ENCODE data around the gene ATP6V0A4. TPM values are rescaled to one million over a fixed set of nuclear protein-coding genes. Genes with fewer than 3 reads are reported as not detected.
A peak's percentile ranks its signal among the peaks of the same experiment; 100 is the strongest.

Gene ATP6V0A4
- total RNA-seq, 1 donor from 2014 or later: not detected

DNA sequence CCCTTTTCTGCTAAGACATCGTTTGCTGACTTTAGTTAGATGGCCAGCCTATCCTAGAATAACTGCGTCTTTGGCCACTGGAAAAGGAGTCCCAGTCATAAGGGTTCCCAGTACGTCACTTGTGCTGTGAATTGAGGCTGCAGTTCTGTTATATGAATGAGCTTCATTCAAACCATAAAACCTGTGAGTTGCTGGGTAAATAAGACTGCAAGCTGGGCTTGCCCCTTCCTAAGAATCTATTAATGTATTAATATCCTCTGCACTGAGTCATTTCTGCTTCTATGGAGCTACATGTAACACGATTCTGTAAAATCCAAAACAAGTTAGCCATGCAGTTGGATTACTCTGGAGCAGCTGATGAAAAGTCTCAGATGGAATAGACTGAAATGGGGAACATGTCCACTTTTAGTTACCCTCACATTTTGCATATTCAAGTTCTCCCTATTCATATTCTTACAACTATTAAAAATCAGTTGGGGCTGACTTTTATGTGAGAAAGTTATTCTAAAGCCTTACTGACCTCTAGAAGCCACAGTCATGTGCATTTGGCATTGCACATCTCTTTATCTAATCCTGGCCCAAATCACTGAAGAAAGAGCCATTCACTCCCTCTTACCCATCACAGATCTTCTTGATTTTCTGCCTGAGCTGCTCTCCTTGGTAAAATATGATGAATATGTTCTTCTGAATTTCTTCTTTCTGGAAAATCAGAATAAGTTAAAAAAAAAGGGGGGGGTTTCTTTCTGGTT is 42.0 kb downstream of the ATP6V0A4 start:
- H3K9me3 Mint-ChIP-seq: no peaks in the 10 kb centered on the region
- H3K36me3 Mint-ChIP-seq (ENCODE audit: low read depth): no peaks in the 10 kb centered on the region
- H3K27ac Mint-ChIP-seq: no peak overlapping the region
- H3K27me3 Mint-ChIP-seq (ENCODE audit: insufficient read depth): no peaks in the 10 kb centered on the region
- DNase-seq (ENCODE audit: low spot score): no peak
- peaks cover 53% of the 10 kb centered on the region for H3K4me1 Mint-ChIP-seq (ENCODE audit: low read depth)
- no peak overlapping the region for H3K4me3 Mint-ChIP-seq
- intact Hi-C loops (cut with micrococcal nuclease): no loop called here

DNA sequence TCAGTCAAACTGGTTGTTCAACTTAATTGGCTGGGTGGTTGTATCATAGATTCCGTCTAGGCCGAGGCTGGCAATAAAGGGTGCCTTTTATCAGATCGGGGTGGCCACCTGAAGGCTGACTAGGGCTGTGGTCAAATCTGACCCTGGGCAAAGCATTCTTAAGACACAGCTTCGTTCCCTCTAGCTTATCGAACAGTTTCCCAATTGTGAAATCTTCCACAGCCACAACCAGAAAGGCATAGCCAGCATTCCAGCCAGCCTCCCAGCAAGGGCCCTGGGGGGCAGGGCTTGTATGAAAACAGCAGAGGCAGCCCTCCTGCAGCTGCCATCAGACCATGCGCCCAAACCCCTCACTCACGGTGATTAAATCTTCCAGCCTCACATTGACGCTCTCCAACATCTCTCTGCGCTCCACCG is 42.7 kb downstream of the ATP6V0A4 start:
- intact Hi-C loops (cut with micrococcal nuclease): no loop called here
- peaks cover 60% of the 10 kb centered on the region for H3K4me1 Mint-ChIP-seq (ENCODE audit: low read depth)
- H3K4me3 Mint-ChIP-seq: no peak overlapping the region
- H3K27ac Mint-ChIP-seq: no peak overlapping the region
- DNase-seq (ENCODE audit: low spot score): no peak
- no peaks in the 10 kb centered on the region for H3K9me3 Mint-ChIP-seq
- no peaks in the 10 kb centered on the region for H3K36me3 Mint-ChIP-seq (ENCODE audit: low read depth)
- peaks cover 1% of the 10 kb centered on the region for H3K27me3 Mint-ChIP-seq (ENCODE audit: insufficient read depth)

DNA sequence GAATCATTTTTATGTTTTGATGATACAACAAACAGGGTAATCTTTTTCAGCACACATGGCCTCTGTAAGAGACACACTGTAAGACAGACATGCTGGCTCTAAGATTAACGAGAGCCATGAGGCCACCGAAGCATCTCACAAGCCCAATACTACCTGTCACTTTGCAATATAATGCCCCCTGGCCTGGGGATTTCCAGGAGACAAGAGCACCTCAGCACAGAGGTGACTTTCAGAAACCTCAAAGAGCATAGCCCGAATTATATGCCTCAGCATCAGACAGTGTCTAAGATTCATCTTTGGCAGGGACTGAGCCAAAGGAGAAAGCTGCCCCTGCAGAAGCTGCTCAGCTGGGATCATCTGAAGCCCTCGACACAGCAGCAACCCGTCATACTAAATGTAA is 44.4 kb downstream of the ATP6V0A4 start:
- H3K27ac Mint-ChIP-seq: peak overlapping the region; percentile 80
- peak; percentile 20 for DNase-seq (ENCODE audit: low spot score)
- H3K4me3 Mint-ChIP-seq: peak overlapping the region; percentile 24
- H3K9me3 Mint-ChIP-seq: no peaks in the 10 kb centered on the region
- intact Hi-C loops (cut with micrococcal nuclease): no loop called here
- H3K27me3 Mint-ChIP-seq (ENCODE audit: insufficient read depth): peaks cover 1% of the 10 kb centered on the region
- peaks cover 71% of the 10 kb centered on the region for H3K4me1 Mint-ChIP-seq (ENCODE audit: low read depth)
- no peaks in the 10 kb centered on the region for H3K36me3 Mint-ChIP-seq (ENCODE audit: low read depth)

DNA sequence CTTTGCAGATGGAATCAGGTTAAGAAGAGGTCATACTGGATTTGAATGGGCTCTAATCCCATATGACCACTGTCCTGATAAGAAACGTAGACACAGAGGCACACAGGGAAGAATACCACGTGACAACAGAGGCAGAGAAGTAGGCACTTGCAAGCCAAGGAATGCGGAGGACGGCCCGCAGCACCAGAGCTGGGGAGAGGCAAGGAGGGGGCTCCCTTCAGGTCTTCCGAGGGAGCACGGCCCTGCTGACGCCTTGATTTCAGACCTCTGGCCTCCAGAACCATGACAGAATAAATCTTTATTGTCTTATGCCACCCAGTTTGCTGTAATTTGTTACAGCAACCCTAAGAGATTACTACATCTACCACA is 44.9 kb downstream of the ATP6V0A4 start:
- Mint-ChIP-seq H3K36me3 (ENCODE audit: low read depth) (no peaks in the 10 kb centered on the region), H3K4me3 (peak overlapping the region; percentile 27), H3K27me3 (ENCODE audit: insufficient read depth) (peaks cover 1% of the 10 kb centered on the region), H3K27ac (peak overlapping the region; percentile 80), H3K9me3 (no peaks in the 10 kb centered on the region), H3K4me1 (ENCODE audit: low read depth) (peaks cover 72% of the 10 kb centered on the region)
- no peak for DNase-seq (ENCODE audit: low spot score)
- intact Hi-C loops (cut with micrococcal nuclease): no loop called here

DNA sequence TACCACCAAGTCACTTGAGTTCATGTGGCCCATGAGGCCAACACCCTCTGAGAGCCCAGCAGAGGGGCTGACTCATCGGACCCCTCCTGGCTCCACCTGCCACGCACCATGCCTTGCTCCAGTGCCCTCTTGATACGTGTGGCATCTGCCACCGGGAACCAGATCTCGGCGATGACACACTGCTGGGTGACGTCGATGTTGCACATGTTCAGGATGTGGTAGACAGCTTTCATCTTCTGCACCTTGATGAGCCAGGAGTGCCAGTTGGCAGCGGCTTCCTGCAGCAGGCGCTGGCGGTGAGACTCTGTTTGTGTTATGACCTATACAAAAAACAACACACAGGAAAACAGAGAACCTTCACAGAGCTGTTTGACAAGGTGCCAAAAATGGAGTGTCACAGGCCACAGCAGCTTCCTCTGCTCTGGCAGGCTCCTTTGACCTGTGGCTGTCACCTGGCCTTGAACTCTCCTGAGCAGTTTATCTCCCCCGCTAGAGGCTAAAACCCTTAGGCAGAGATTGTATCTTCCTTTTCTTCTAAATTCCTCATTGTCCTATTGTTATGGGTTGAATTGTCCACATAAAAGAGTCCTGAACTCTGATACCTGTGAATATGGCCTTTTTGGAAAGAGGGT is 45.4 kb downstream of the ATP6V0A4 start:
- Mint-ChIP-seq H3K4me1 (ENCODE audit: low read depth) (peaks cover 71% of the 10 kb centered on the region), H3K36me3 (ENCODE audit: low read depth) (no peaks in the 10 kb centered on the region), H3K27ac (peak overlapping the region; percentile 80), H3K4me3 (peak overlapping the region; percentile 27), H3K9me3 (no peaks in the 10 kb centered on the region), H3K27me3 (ENCODE audit: insufficient read depth) (peaks cover 1% of the 10 kb centered on the region)
- intact Hi-C loops (cut with micrococcal nuclease): loop anchor here (1.0 kb wide), 3 partner anchors 62 to 292 kb away; partner anchors contain the start of gene TRIM24
- DNase-seq (ENCODE audit: low spot score): peak; percentile 86

DNA sequence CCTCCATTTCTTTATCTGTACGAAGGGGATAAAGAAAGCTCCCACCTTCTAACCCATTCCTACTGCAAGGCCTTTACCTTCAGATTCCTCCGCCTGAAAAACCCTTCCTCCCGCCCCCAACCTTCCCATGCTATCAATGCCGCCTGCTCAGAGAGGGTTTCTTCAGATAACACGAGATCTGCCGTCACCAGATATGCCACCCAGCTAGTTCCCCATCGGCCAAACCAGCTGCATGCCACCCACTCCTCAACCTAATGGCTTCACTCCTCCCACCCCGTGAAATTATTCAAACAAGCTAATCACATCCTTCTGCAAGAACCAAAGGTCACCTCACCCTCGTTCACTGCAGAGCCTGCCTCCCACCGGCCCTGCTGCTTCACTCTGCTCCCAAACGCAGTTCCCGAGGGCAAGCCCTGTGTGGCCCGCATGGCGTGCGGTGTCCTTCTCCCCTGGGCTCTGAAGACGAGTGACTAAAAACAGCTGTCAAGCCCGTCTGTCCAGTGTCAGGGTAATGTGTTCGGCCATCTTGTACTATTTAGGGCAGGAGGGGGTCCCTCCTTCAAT is 47.0 kb downstream of the ATP6V0A4 start:
- Mint-ChIP-seq H3K27ac (no peak overlapping the region), H3K27me3 (ENCODE audit: insufficient read depth) (peaks cover 1% of the 10 kb centered on the region), H3K9me3 (no peaks in the 10 kb centered on the region), H3K4me3 (no peak overlapping the region), H3K36me3 (ENCODE audit: low read depth) (no peaks in the 10 kb centered on the region), H3K4me1 (ENCODE audit: low read depth) (peaks cover 58% of the 10 kb centered on the region)
- no peak for DNase-seq (ENCODE audit: low spot score)
- intact Hi-C loops (cut with micrococcal nuclease): no loop called here

DNA sequence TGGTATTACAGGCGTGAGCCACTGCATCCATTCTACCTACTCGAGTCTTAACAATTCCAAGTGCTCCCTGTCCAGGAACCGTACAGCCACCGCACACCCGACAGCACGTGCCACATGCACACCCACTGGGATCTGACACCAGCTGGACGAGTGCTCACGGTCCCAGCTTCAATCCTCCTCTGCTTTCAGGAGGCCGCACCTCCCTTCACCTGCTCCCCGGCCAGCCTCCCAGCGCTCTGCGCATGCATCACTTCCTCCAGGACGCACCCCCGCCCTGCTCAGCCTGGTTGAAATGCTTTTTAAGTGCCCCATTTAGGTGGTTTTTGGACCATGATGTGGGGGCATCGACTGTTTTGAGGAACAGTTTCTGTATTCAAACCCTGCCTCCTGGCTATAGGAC is 47.5 kb downstream of the ATP6V0A4 start:
- Mint-ChIP-seq H3K4me1 (ENCODE audit: low read depth) (peaks cover 55% of the 10 kb centered on the region), H3K27ac (no peak overlapping the region), H3K4me3 (no peak overlapping the region), H3K27me3 (ENCODE audit: insufficient read depth) (peaks cover 1% of the 10 kb centered on the region), H3K36me3 (ENCODE audit: low read depth) (no peaks in the 10 kb centered on the region), H3K9me3 (no peaks in the 10 kb centered on the region)
- intact Hi-C loops (cut with micrococcal nuclease): no loop called here
- DNase-seq (ENCODE audit: low spot score): no peak

DNA sequence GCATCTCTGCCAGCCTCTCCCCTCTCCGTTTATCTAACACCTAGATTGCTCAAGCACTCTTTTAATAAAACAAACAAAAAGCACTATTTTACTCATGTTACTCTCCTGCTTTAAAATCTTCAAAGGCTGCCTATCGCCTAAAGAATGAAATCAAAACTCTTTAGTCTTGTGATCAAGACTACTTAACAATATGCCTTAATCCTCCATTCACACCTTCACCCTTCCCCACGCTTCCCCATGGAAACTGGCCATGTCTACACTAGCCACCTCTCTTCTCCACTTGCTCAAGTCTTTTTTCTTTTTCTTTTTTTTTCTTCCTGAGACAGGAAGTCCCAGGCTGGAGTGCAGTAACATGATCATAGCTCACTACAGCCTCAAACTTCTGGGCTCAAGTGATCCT is 48.0 kb downstream of the ATP6V0A4 start:
- no peak overlapping the region for H3K4me3 Mint-ChIP-seq
- H3K9me3 Mint-ChIP-seq: no peaks in the 10 kb centered on the region
- no peak for DNase-seq (ENCODE audit: low spot score)
- H3K27me3 Mint-ChIP-seq (ENCODE audit: insufficient read depth): peaks cover 1% of the 10 kb centered on the region
- intact Hi-C loops (cut with micrococcal nuclease): no loop called here
- H3K27ac Mint-ChIP-seq: peak overlapping the region; percentile 30
- H3K36me3 Mint-ChIP-seq (ENCODE audit: low read depth): no peaks in the 10 kb centered on the region
- peaks cover 59% of the 10 kb centered on the region for H3K4me1 Mint-ChIP-seq (ENCODE audit: low read depth)

DNA sequence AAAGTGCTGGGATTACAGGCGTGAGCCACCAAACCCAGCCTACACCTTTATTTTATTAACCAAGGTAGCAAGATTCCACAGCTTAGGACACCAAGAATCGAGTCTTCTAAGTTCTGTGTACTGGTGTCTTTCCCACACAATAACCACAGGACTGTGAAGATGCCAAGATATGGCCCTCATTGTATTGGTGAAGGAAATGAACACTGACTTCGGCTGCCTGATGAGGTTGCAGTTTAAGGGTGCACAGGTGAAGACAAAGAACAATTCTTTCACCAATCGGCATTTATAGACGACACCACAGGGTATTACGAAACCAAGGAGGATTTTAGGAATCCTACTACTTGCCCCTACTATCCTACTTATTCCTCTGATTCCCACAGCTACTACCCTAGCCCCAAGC is 49.3 kb downstream of the ATP6V0A4 start:
- peaks cover 1% of the 10 kb centered on the region for H3K27me3 Mint-ChIP-seq (ENCODE audit: insufficient read depth)
- no peaks in the 10 kb centered on the region for H3K9me3 Mint-ChIP-seq
- H3K4me1 Mint-ChIP-seq (ENCODE audit: low read depth): peaks cover 63% of the 10 kb centered on the region
- no peak for DNase-seq (ENCODE audit: low spot score)
- H3K4me3 Mint-ChIP-seq: no peak overlapping the region
- no peaks in the 10 kb centered on the region for H3K36me3 Mint-ChIP-seq (ENCODE audit: low read depth)
- no peak overlapping the region for H3K27ac Mint-ChIP-seq
- intact Hi-C loops (cut with micrococcal nuclease): no loop called here

DNA sequence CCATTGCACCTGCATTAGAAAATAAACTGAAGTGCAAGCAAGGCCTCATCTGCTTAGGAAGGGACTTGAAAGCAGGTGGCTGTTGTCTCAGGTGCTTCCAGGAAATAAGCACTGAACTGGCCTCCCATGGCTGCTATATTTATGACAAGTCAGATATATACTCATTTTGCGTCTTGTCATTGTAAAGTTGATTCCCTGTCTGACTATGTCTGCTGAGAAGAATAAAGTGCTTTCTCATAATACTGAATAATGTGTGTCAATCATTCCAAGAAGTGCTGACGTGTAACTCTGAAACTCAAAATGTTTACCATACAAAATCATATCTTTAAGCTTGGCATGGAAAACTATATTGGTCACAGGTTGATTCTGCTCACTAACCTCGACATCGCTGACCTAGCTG is 51.9 kb downstream of the ATP6V0A4 start:
- intact Hi-C loops (cut with micrococcal nuclease): loop anchor here (2.0 kb wide), 1 partner anchor 129 kb away; no protein-coding TSS in a partner anchor
- Mint-ChIP-seq H3K27me3 (ENCODE audit: insufficient read depth) (peaks cover 1% of the 10 kb centered on the region), H3K36me3 (ENCODE audit: low read depth) (no peaks in the 10 kb centered on the region), H3K27ac (peak overlapping the region; percentile 5), H3K9me3 (no peaks in the 10 kb centered on the region), H3K4me1 (ENCODE audit: low read depth) (peaks cover 40% of the 10 kb centered on the region), H3K4me3 (no peak overlapping the region)
- DNase-seq (ENCODE audit: low spot score): no peak

DNA sequence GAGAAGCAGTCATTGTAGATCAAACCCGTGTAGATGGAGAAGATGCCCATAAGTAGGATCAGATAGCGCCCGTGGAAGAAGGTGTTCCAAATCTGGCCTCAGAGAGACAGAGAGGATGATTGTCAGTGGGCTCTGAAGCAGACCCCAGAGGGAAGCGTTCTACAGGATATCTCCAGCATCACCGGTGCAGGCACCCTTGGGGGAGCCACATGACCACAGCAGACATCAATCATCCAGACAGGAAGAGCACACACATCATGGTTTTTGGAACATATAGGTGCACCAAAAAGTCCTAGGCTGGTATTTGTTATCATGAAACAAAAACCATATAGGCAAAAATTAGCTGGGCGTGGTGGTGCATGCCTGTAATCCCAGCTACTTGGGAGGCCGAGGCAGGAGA is 52.8 kb downstream of the ATP6V0A4 start:
- Mint-ChIP-seq H3K27ac (peak overlapping the region; percentile 44), H3K36me3 (ENCODE audit: low read depth) (no peaks in the 10 kb centered on the region), H3K9me3 (no peaks in the 10 kb centered on the region), H3K4me1 (ENCODE audit: low read depth) (peaks cover 31% of the 10 kb centered on the region), H3K27me3 (ENCODE audit: insufficient read depth) (no peaks in the 10 kb centered on the region), H3K4me3 (no peak overlapping the region)
- intact Hi-C loops (cut with micrococcal nuclease): no loop called here
- DNase-seq (ENCODE audit: low spot score): no peak

DNA sequence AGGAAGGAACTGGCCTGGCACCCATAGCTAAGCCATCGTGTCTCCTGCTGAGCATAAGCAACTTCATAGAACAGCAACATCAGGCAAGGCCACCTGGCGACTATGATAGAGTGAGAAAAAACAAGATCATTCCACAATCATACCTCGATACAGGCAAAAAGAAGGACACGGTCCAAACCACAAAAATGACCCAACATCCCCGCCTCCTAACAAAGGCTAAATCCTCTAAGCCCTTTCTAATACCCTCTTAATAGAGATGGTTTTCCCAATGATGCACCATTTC is 56.6 kb downstream of the ATP6V0A4 start:
- H3K4me1 Mint-ChIP-seq (ENCODE audit: low read depth): peaks cover 22% of the 10 kb centered on the region
- no peaks in the 10 kb centered on the region for H3K36me3 Mint-ChIP-seq (ENCODE audit: low read depth)
- peaks cover 4% of the 10 kb centered on the region for H3K9me3 Mint-ChIP-seq
- no peak overlapping the region for H3K27ac Mint-ChIP-seq
- intact Hi-C loops (cut with micrococcal nuclease): no loop called here
- H3K4me3 Mint-ChIP-seq: no peak overlapping the region
- H3K27me3 Mint-ChIP-seq (ENCODE audit: insufficient read depth): no peaks in the 10 kb centered on the region
- DNase-seq (ENCODE audit: low spot score): no peak

DNA sequence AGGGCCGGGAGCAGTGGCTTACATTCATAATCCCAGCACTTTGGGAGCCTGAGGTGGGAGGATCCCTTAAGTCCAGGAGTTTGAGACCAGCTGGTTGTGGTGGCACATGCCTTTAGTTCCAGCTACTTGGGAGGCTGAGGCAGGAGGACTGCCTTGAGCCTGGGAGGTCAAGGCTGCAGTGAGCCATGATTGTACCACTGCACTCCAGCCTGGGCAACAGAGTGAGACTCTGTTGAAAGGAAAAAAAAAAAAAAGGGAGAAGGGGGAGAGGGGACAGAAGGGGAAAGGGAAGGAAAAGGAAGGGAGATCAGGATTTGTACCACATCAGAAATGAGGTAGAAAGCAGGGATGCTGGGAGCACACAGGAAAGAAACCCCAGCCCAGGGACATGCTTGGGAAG is 58.1 kb downstream of the ATP6V0A4 start:
- no peak overlapping the region for H3K27ac Mint-ChIP-seq
- H3K27me3 Mint-ChIP-seq (ENCODE audit: insufficient read depth): no peaks in the 10 kb centered on the region
- DNase-seq (ENCODE audit: low spot score): no peak
- H3K4me1 Mint-ChIP-seq (ENCODE audit: low read depth): peaks cover 12% of the 10 kb centered on the region
- H3K4me3 Mint-ChIP-seq: no peak overlapping the region
- intact Hi-C loops (cut with micrococcal nuclease): loop anchor here (2.0 to 10.0 kb wide), 3 partner anchors 279 to 1085 kb away; partner anchors contain the start of gene TRIM24
- no peaks in the 10 kb centered on the region for H3K36me3 Mint-ChIP-seq (ENCODE audit: low read depth)
- H3K9me3 Mint-ChIP-seq: peaks cover 4% of the 10 kb centered on the region

Data from activated T-helper 1 cell treated with anti-CD3 and anti-CD28 coated beads, Interleukin-12 subunit alpha, Interleukin-12 subunit beta, Interleukin-2, Interleukin-4 antibody, amounts not matched to agents 30 ng/mL and 10 ng/mL and 1 ng/mL, durations not matched to agents 14 hours and 24 hours and 36 hours (primary cell).